Activated CD8-positive, alpha-beta memory T cell treated with anti-CD3 and anti-CD28 coated beads for 1 hour (primary cell): ENCODE results near the gene RHOG.

ENCODE experiments used
- DNase-seq, 2 donors: peaks; one replicate each; pipeline ENCODE4 v3.0.0-alpha.2; 2020; ENCODE audit warnings: low read depth in 1 of 2; ENCODE audit errors: extremely low read depth in 1 of 2

The RHOG gene

DNA sequence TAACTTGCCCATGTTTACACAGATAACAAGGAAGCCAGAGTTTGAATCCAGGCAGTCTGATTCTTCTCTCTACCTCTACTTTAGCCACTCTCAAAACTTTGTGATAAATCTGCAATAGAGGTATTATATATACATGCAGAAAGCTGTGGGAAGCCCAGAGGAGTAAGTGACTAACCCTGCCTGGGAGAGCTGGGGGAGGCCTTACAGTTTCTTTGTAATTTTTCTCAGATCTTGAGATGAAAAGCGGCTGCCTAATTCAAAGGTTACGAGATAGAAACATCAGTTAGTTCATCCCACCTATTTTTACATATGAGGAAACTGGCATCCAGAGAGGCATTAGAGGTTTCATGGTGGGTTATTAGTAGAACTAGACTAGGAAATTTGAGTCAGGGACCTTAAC is 19.6 kb upstream of the RHOG start:
- DNase-seq = no peak

DNA sequence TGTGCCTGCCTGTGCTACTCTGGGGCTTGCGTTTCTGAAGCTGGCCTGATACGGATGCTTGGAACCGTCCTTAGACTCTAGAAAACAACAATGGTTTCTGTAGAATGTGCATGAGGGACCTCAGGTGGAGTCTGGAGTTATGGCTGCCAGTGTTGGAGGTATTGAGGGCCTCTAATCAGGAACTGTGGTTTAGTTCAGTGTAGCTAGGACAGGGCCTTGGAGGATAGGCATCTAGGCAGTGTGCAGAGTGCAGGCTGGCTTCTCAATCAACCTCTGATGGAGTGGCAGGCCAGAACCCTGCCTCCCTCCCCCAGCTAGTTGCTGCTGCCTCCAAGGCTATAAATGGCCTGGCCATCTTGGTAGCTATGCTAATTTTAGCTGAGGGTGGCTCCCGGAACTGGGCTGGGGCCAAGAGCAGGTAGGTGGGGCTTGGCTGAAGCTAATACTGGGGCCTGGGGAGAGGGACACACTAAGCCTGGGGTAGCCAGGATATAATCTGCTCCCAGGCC is 18.7 kb upstream of the RHOG start:
- DNase-seq = no peak

DNA sequence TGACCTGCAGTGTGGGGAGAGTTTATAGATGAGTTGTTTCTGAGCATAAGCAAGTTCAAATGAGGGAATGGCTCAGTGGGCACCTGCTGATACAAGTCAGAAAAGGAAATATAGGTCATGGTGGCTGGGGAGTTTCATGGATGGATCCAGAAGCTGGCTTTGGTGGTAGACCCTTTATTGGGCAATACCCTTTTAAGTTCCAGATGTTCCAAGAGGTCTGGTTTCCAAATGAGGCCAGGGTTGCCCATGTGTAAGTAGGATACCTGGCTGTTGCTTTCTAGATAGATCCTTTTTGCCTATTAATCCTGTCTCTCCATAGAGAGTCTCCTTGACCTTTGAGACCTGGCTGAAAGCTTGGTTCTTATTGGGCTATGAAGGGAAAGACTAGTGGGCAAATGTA is 16.9 kb upstream of the RHOG start:
- DNase-seq = no peak

DNA sequence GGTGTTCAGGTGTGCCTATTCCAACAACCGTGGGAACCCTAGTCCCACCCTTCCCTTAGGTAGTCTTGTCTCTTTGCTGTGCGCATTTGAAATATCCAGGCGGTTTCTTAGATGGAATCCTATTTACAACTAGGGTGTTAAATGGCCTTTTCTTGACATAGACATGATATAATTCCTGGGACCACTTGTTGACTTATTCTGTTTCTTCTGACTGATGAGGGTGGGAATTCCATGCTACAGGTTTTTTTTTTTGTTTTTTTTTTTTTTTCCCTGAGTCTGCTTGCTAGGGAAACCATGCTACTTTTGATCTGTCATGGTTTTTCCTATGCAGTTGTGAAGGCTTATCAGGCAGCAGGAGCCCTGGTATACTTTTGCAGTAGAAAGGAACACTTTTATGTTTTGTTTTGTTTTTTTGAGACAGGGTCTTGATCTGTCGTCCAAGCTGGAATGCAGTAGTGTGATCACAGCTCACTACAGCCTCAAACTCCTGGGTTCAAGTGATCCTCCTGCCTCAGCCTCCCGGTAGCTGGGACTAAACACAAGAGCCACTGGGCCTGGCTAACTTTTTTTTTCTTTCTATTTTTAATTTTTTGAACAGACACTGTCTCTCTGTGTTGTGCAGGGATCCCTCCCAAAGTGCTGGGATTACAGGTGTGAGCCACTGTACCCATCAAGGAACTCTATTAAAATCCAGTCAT is 16.2 kb upstream of the RHOG start:
- no peak for DNase-seq

DNA sequence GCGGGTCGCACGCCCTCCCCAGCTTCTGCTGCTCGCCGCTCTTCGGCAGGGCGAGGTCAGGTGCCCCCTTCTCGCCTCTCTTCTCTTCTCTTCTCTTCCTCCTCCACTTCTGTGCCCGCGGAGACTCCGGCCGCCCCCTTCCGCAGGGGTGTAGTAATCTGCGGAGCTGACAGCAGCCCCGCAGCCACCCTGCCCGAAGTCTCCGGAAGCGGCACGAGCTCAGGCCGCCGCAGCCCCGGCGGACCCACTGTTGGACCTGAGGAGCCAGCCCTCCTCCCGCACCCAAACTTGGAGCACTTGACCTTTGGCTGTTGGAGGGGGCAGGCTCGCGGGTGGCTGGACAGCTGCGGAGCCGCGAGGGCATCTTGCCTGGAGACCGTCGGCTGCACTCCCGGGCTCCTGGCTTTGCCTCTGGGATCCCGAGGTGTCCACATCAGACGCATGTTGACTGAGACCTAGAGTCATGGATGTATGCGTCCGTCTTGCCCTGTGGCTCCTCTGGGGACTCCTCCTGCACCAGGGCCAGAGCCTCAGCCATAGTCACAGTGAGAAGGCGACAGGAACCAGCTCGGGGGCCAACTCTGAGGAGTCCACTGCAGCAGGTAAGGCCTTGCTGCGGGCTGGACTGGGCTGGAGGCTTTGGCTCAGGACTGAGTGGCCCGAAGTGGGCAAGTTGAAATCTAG is 15.2 kb upstream of the RHOG start:
- no peak for DNase-seq

DNA sequence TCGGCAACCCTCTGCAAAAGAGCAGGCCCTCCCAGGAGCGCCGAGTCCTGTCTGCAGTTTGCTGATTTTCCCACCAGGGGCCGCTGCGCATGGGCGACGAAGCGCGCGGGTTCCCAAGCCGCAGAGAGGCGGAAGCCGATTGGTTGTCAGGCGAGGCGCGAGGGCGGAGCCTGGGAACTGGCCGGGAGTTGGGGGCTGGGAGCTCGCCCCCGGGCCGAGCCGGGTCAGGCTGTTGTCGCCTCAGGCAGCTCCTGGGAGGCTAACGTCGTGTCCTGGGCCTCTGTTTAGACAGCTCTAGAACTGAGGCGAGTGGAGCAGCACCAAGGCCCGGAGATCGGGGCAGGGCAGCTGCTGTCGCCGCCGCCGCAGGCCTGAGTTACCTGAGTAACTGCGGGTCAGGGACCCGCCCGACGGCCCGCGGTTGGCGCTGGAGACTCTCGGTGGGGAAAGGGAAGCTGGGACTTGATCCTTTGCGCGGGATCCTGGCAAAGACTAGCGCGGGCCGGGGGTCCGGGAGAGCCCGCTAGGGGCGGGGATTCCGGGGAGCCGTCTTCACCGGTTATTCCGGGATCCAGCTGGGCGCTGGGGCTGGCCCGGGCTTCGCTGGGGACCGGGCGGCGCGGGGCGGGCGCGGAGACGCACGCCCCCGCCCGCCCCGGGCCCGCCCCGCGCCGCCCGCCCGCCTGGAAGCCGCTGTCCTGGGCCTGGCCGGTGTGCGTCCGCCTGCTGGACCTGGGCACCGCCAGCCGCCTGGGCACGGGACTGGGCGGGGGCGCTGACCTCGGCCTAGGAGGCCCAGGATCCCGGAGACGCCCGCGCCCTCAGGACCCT is 14.4 kb upstream of the RHOG start, which contains the start of gene STIM1:
STIM1 (plus strand) TSS at position 688 of the 831 bp plus-strand sequence. CDS start 607 bp downstream, outside the sequence.
- peak; percentile 92 to 96 for DNase-seq

DNA sequence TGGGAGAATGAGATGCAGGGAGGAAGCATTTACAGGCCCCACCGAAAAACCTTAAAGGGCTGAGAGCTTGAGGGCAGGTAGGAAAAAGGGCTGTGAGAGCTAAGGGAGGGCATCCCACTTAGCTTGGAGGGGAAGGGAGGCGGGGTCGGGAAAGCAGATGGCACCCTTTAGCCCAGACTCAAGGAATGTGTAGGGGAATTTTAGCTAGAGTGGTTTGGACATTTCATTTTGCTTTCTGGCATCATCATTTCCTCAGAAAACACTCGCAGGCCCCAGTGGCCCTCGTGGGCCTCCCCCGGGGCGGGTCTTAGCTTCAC is 13.9 kb upstream of the RHOG start:
- no peak for DNase-seq

DNA sequence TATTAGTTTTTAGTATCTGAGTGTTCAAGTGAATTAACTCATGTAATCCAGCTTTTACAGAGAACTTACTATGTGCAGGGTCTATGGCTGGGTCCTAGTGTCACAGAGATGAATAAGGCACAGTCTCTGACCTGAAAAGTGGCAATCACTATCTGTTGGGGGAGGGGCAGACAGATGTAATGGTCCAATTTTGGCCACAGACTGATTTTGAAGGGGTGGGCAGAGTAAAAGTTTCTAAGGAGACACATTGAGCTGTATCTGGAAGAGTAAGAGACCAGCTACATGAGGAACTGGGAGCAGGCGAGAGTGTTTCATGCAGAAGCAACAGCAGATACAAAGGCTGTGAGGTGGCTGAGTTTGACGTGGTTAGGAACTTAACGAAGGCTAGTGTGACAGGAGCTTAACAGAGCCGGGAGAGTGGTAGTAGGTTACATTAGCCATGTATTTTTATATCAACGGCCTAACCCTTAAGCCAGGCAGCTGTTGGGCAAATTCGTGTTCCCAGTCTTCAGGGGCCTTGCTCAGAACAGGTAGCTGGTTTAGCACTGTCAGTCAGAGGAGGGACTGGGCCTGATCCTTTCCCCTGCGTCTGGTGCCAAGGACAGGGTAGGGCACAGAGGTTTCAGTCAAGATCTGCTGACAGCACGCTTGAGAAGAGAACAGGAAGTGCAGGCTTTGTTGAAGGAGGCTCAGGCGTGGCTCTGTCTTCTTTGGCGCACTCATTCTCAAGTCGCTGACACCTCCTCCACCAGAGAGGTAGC is 13.3 kb upstream of the RHOG start:
- peak; percentile 30 to 59 for DNase-seq

DNA sequence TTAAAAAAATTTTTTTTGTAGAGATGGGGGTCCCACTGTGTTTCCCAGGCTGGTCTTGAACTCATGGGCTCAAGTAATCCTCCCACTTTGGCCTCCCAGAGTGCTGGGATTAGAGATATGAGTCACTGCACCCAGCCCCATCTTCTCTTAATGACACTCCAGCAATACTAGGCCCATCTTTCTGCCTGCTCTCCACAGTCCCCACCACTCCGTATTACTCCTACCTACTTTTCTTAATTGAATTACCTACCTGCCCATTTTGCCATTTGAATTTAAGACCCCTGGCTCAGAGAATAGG is 12.7 kb upstream of the RHOG start:
- DNase-seq = no peak

DNA sequence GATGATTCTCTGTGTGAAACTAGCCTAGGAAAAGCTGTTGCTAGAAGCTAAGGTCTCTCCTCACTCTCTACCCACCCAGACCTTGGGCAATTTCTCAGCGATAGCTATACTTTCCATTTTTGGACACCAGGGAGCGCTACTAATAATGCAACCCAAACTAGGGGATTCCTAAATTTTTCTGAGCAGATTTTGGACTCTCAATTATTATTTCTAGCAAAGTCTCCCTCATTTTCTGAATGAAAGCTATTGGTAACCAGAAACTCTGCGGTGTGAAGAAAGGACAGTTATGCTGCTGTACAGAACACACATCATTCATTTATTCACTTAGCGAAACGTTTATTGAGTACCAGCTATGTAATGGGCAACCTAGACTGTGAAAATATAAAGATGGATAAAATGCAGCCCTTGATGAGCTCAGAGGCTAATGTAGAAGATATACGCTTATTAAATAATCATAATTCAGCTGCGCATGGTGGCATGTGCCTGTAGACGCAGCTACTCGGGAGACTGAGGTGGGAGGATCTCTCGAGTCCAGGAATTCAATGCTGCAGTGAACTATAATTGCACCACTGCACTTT is 8.6 kb upstream of the RHOG start:
- no peak for DNase-seq

DNA sequence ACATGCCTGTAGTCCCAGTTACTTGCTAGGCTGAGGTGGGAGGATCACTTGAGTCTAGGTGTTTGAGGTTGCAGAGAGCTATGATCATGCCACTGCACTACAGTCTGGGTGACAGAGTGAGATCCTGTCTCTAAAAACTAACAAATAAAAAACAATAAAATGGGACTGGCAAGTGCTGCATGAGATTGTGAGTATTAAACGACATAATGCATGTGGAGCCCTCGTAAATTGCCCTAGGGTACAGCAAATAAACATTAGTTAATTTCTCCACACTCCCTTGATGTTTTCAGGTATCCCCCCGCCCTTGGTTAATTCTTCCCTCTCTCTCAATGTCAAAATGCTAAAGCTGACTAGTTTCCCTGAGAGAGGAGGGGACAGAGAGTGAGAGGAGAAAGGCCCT is 4.9 kb upstream of the RHOG start:
- no peak for DNase-seq

DNA sequence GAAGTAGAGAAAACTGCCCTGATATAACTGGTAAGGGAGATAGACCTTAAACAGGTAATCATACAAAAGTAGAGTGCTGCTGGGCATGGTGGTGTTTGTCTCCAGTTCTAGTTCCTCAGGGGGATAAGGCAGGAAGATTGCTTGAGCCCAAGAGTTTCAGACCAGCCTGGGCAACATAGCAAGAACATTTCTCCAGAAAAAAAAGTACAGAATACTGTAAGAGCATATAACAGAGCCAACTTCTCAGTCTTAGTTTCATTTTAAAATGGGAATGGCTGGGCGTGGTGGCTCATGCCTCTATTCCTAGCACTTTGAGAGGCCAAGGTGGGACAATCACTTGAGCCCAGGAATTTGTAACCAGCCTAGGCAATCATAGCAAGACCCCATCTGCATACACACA is 4.5 kb upstream of the RHOG start:
- DNase-seq = no peak

DNA sequence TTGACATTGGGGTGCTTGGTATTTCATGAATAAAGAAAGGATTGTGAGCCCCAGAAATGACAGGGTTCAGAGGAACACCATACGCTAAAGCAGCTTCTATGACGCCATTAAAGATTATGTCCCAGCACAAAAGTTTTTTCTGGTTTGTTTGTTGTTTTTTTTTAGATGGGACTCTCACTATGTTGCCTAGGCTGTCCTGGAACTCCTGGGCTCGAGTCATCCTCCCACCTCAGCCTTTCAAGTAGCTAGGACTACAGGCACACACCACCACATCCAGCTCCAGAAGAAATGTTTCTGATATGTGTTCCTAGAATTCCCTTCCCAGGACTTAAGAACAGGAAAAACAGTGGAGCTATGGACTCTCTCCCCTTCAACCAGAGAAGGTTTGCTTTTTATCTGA is 2.6 kb upstream of the RHOG start:
- no peak for DNase-seq

DNA sequence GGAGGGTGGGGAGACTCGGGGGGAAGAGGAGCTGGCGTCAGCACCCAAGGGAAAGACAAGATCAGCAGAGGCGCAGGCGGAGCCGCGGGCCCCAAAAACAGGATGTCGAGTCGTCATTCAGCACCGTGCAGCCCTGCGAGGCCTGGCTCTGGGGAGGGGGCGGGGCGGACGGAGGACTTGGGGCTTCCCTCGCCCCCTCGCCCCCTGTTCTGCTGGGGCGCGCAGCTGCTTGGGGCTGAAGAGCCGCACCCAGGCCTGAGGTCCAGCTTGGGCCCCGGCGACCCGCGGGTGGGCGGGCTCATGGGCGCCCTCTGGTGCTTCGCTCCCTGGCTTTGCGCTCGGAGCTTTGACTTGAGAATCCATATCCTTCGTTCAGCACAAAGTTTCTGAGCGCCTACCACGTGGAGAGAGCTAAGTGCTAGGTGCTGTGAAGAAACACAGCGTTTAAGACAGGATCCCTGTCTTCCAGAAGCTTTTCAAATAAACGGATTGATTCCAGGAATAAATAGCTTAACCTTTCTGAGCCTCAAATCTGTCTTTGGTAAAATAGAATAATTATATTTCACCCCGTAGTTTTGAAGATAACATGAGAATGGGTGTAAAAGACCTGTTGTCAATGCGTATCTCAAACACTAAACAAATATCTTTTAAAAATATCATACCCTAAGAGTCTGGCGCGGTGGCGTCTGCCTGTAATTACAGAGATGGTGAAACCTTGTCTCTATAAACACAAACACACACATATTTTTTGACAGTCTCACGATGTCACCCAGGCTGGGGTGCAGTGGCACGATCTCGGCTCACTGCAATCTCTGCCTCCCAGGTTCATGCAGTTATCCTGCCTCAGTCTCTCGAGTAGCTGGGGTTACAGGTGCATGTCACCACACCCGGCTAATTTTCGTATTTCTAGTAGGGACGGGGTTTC is 929 bp upstream of the RHOG start:
- DNase-seq = peak; percentile 84 to 91

DNA sequence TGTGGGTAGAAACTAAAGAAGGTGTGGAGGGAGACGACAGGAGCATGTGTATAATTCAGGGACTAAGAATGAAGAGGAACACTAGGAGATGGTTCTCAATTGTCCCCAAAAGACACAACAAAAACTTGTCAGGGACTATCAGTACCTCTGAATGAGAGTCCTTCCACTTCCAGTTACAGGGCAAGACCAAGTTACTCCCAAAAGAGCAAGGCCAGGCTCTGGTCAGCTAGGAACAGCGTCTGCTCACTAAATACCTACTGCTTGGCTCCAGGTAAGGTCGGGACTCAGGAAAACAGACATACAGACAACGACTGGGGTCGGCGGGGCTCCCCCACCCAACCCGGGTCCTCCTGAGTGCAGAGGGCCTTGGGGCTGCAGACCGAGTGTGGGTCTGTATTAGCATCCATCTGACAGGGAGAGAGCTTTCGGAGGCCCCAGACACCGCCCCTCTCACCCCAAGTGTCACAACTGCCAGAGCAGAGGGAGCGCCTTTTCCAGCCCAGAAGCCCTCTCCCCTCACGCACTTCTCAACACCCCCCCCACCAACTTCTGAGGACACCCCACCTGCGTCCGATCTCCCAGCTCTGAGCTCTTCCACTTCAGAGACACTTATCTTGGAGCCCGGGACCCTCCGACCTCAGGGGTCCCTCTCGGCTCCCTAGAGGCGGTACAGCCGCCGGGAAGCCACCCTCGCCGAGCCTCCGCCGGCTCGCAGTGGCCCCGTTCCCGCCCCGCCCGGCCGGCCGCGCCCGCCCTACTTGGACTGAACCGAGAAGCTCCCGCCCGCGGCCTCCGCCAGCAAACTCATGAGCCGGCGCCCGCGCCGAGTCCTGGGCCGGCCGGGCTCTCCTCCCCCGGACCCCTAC is 522 bp downstream of the RHOG start:
- no peak for DNase-seq

DNA sequence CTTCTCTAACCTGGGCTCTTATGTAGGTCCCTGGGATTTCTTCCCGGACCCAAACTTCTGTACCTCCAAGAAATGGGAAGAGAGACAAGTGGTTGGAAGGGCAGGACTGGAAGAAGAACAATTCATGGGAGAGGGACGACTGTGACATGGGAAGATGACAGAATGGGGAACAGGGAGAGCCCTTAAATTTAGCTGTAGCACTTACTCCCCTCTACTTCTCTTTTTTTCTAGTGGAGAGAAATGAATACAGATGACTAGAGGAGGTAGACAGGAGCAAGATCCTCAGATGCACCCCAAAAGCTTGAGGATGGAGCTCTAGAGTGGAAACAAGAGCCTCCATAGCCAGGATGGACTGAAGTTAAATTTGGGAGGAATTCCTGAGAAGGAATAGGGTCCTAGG is 2.3 kb downstream of the RHOG start:
- DNase-seq = no peak

DNA sequence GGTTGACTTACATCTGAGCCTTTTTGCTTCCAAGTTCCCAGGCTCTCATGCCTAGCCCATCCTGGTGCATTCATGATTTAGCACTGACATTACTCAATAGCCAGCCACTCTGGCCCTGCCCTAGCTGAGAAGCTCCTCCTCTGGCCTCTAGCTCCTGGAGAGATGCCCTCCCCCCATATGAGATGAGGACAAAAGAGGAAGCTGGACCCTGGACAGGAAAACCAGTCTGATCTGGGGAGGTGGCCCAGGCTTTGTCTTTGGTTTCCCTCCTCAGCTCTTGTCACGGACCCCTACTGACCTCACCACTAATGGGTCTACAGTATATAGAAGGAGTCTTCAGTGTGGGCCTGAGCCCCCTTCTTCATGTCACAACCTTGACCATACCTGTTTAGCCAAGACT is 3.0 kb downstream of the RHOG start:
- no peak for DNase-seq

DNA sequence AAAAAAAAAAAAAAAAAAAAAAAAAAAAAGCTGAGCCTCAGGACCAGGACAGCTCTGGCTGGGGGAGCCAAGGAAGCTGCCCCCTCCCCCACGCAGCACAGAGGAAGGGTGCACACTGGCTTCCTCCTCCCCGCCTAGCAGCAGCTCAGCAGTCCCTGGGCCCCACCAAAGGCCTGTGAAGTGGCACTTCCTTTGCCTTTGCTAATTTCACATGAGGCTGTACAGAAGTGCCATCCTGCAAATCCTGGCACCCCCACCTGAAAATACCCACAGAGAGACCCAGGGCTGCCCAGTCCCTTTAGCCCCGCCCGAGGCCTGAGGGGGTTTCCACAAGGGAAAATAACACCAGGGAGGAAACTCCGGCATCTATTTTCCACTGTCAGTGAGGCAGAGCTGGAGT is 3.9 kb downstream of the RHOG start:
- peak in 1 of 2 donors; percentile 37 for DNase-seq

DNA sequence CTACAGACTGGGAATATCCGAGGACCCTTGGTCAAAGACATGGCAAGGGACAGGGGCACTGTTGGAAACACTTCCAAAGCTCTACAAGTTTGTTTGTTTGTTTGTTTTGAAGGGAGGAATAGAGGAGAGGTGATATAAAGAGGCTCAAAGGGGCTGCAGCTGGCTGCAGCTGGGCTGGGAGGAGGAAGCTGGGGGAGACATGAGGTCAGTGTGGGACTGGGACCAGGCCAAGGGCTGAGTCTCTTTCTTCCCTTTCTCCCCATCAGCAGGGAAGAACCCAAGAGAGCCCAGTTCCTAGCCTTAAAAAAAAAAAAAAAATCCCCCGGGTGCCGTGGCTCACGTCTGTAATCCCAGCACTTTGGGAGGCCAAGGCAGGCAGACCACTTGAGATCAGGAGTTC is 5.0 kb downstream of the RHOG start:
- DNase-seq = no peak
